ENCODE data around the gene NPR1. TPM values are rescaled to one million over a fixed set of nuclear protein-coding genes. Genes with fewer than 3 reads are reported as not detected.

NPR1 gene
- total and polyA plus RNA-seq, 4 donors, result 2.8 to 15.8 (median 8.7) TPM

GRCh38 chr1:153649137-153649862 is 29.2 kb upstream of the NPR1 start:
- Histone ChIP-seq H3K4me1 (ENCODE audit: control insufficient read depth in 4 of 4, insufficient read depth in 4 of 4, low read length in 3 of 4) (peaks cover 0 to 22% (median 11%) of the 10 kb centered on the region in 4 donors), H3K4me3 (ENCODE audit: low read depth in 1 of 3, low read length in 3 of 3) (no peak overlapping the region), H3K9ac (ENCODE audit: low read depth in 1 of 2, low read length in 2 of 2) (no peak overlapping the region), H3K27ac (ENCODE audit: low read depth in 1 of 2, low read length in 2 of 2) (no peak overlapping the region), H3K9me3 (ENCODE audit: control insufficient read depth in 4 of 4, low read length in 3 of 4) (no peaks in the 10 kb centered on the region), H3K36me3 (ENCODE audit: control insufficient read depth in 4 of 4, insufficient read depth in 3 of 4, low read depth in 1 of 4, low read length in 3 of 4) (peaks cover 8 to 16% (median 15%) of the 10 kb centered on the region in 4 donors), H3K27me3 (ENCODE audit: control insufficient read depth in 4 of 4, insufficient read depth in 4 of 4, low read length in 3 of 4) (no peaks in the 10 kb centered on the region)
- TF ChIP-seq RAD21 (IDR thresholded peaks at IDR 0.05) (no peak), EGR1 (IDR thresholded peaks at IDR 0.05; ENCODE audit: low read depth in 2 of 2) (no peak), CTCF (IDR thresholded peaks at IDR 0.05; ENCODE audit: low read depth, low read length, missing input control) (no peak), SP1 (IDR thresholded peaks at IDR 0.05) (no peak), NR2F2 (IDR thresholded peaks at IDR 0.05) (no peak), HNF4G (IDR thresholded peaks at IDR 0.05) (no peak), JUND (IDR thresholded peaks at IDR 0.05) (no peak), YY1 (IDR thresholded peaks at IDR 0.05) (no peak), TAF1 (conservative IDR thresholded peaks at IDR 0.05) (no peak), GABPA (IDR thresholded peaks at IDR 0.05 in 1 of 2, conservative IDR thresholded peaks at IDR 0.05 in 1 of 2) (no peak), ATF3 (IDR thresholded peaks at IDR 0.05) (no peak), REST (IDR thresholded peaks at IDR 0.05) (no peak), RXRA (IDR thresholded peaks at IDR 0.05) (no peak), HNF4A (conservative IDR thresholded peaks at IDR 0.05) (no peak), FOXA1 (IDR thresholded peaks at IDR 0.05) (no peak), FOXA2 (IDR thresholded peaks at IDR 0.05) (no peak), MAX (IDR thresholded peaks at IDR 0.05) (no peak), ZBTB33 (IDR thresholded peaks at IDR 0.05) (no peak)
- peak; percentile 60 for DNase-seq (ENCODE audit: low spot score)
- 63% methylated on average over 3 of the region's 3 CpGs for WGBS

All from liver (tissue), 9 donors.